SKM-1 treated with dmso at 0.1 percent for 144 hours (cell line): ENCODE measurements around the gene MSGN1.
"Not testable (repeated sequence)": the region's sequence is repeated elsewhere in the genome, so short reads cannot be mapped to it uniquely, and the experiment has no call there.

Experiments
- DNase-seq: peaks from one replicate; lab custom pipeline; 2025; ENCODE audit not compliant: unreplicated experiment; lab: John Stamatoyannopoulos, UW

The MSGN1 gene

DNA sequence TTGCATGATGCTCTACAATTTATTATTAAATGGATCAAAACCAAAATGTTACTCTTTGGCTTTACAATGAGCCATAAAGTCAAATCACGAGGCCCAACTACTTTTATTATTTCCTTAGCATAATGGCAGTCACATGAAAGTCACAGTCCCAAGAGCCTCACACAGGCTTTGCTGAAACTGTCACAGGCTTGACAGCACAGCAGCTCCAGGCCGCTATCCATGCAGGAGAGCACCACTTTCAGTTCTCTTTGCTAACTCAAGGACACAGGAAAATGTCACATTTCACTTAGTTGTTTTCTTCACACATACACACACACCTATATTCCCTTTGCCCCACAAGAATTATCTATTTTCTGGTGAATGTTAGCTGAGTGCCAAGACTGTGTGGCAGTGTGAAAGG is 11.1 kb upstream of the MSGN1 start:
- DNase-seq: no peak

DNA sequence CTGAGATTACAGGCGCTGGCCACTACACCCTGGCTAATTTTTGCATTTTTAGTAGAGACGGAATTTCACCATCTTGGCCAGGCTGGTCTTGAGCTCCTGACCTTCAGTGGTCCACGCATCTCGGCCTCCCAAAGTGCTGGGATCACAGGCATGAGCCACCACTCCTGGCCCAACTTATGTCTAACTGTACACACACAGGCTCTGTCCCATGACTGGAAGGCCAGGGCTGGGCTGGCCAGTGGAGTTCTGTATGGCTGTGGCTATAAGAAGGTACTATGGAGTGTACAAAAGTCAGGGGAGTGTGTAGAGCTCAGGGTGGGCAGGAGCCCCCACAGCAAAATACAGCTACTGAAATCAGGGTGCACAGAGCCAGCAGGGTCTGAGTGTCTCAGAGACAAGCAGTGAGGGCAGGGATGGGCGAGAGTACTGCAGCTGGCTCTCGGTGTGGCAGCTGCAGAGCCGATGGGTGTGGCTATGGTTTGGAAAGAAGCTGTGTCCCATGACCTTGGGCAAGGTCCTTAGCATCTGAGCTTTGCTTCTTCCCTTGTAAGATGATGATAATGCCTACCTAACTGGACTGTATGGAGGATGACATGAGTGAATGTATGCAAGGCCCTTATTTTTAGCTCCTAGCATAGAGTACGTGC is 10.4 kb upstream of the MSGN1 start:
- DNase-seq: no peak

DNA sequence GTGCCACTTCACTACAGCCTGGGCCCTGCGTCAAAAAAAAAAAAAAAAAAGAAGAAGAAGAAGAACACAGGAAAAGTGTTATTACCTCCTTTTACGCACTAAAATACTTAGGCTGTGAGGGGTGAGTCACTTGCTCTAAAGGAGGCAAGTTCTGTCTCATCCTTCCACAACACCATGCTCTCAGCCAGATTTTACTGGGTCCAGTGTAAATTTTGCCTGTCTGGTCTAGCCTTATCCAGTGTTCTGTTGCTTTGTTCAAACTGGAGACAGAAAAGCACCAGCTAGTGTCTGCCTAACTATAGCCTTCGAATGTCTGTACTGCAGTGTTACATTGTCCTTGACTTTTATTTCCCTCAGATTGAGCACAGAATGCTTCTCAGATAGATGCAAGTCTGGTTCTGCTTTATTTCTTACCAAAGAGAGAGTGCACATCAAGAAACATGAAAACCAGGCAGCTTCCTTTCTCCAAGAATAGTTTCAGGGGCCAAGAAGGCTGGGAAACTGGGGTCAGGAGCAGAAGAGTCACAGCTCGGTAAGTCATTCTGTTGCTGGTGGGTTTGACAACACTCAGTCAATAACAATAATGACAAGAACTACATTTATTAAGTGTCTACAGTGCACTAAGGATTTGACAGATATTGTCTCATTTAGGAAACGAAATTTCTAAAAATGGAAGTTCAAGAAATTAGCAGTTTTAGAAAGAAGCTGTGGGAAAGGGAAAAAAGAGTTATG is 3.1 kb upstream of the MSGN1 start:
- DNase-seq: no peak

DNA sequence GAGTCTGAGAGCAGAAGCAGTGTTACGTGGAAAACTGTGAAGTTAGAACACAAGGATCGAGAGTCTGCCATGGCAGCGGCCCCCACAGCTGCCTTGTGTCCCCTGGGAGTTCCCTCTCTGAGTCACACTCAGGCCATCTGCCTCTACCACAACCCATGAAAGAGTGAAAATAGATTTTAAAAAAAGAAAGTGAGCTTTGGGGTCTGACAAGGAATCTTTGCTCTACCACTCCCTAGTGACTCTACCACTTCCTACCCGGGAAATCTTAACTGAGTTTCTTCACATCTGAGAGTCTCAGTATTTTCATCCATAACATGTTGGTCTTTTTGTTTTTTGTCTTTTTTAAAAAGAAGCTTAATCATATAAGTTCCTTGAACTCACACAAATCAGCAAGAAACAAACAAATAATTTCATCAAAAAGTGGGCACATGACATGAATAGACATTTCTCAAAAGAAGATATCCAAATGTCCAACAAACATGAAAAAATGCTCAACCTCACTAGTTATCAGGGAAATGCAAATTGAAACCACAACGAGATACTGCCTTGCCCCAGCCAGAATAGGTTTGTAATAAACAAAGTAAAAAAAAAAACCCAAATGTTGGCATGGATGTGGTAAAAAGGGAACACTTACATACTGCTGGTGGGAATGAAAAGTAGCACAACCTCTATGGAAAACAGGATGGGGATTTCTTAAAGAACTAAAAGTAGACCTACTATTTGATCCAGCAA is 2.4 kb upstream of the MSGN1 start:
- no peak for DNase-seq

DNA sequence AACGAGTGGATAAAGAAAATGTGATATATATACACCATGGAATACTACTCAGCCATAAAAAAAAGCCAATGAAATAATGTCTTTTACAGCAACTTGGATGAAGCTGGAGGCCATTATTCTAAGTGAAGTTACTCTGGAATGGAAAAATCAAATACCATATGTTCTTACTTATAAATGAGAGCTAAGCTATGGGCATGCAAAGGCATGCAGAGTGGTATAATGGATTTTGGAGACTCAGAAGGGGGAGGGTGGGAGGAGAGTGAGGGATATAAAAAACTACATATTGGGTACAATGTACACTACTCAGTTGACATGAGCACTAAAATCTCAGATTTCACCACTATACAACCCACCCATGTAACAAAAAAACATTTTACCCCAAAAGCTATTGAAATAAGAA is 1.7 kb upstream of the MSGN1 start:
- DNase-seq: no peak

DNA sequence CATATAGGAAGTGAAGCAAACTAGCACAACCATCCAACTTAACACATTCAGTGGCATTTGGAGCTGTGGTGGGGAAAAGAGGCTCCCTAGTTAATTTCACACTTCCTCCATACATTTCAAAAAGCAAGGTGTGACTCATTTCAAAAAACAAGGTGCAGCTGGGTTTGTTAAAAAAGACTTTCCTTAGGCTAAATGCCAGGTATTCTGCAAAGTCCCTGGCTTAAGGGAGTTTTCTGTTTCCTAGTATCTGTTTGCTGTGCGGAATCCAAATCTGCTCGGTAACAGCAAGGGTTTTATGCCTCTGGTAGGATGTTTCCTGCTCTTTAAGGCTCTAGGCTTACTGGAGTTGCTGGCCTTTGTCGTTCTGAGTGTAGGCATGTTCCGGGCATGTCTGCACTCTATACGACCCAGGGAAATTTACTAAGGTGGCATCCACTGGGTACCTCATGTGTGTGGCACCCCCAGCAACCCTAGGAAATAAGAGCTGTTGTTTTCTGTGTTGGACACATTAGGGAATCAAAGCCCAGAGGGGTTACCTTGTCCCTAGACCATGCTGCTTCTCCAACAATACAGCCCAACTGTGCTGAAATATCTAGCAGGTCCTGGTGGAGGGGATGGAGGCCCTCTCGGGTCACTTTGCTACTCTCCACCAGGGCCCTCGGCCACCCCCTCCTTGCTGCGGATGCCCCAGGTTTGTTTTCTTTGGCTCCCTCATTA is 634 bp upstream of the MSGN1 start:
- DNase-seq: no peak

DNA sequence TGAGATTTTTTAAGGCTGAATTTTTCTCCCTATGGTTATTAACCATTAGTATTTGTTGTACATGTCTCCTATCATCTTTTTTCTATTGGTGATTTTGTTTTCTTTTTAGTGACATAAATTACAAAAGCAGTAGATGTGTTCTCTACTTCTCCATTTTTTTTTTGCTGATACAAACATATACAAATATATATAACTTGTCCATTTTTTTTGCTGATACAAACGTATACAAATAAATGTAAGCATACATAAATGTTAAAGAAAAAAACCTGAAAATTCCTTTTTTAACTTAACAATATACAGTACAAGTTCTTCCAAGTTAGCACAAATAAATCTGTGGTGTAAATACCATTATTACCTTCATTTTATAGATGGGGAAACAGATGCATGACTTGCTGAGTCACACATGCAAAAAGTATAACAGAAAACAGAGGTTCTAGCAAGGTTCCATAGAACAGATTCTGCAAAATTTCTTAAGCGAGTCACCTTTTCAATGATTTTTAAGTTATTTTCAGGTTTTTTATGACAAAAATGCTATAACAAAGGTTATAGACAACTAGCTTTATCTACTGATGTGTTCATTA is 2.1 kb downstream of the MSGN1 start:
- no peak for DNase-seq

DNA sequence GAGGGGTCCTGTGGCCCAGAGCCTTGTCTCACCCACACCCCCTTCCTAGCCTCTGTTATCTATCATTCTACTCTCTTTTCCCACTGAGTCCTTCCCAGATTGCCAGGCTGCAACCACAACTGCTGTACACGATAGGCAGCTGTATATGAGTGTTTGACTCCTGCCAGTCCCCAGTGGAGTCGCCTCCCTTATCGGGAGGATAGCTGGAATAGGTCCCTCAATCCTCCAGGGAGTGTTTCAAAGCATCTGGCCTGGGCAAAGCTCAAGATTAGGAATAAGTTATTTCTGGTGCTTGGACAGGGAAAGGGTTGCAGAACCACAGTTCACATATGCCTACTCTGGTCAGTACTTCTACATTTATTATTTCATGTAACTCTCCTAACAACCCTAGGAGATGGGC is 4.8 kb downstream of the MSGN1 start:
- no peak for DNase-seq

DNA sequence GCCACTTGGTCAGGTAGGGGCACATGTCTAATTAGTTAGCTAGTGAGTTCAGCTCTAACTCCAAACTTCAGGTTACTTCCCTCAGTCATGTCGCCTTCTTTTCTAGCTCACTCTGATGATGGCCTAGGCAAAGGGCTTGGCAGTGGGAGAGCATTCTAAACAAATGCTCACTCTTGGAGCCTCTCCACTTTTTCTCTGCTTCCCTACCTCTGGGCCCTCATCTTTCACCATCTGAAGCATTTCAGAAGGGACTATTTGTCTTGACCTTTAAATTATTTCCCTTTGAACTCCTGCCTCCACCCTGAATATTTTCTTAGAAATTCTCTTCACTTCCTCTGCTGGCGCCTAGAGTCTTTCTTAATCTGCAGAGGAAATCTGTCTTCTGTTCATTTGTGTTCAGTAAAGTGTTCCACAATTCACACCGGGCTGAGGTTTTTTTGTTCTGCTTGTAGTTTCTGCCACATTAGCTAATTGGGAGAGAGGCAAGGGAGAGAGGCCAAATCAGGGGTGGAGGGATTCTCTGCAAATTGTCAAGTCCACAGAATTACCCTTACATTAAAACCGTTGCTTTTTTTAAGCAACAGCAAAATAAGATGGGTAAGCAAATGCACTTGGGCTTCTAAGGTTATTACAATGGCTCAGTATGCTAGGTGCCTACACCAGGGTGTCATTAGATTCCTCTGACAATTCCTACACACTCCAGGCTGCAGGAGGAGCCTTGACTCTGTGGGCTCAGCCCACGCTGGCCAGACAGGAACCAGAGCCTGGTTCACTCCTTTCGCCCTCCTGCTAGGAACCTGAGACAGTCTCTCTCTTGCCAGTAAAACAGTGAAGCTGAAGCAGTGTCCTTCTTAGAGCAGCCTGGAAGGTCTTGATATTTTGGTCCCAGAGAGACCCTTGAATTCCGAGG is 5.5 kb downstream of the MSGN1 start:
- DNase-seq: no peak

DNA sequence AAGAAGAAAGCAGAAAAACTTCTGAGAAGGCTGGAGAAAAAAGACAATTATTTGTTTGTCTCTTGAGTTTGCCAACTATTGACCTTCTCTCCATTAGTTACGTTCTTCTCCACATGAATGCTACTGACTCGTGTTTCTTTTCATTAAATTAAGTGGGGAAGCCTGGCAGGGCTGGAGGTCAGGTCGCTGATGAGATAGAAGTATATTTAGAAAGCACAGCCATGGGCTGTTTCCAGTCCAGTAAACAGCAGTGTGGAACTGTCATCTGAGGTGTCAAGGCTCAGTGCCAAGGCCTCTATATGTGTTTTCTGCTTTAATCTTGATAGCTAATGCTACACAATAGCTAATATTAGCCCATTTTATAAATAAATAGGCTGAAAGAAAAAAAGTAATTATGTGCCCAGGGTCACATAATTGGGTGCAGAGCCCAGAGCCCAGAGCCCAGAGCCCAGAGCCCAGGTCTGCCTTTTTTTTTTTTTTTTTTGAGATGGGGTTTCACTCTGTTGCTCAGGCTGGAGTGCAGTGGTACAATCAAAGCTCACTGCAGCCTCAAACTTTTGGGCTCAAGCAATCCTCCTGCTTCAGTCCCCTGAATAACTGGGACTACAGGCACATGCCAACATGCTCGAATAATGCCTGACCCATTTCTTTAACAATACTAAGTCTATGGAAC is 6.3 kb downstream of the MSGN1 start:
- DNase-seq: no peak

DNA sequence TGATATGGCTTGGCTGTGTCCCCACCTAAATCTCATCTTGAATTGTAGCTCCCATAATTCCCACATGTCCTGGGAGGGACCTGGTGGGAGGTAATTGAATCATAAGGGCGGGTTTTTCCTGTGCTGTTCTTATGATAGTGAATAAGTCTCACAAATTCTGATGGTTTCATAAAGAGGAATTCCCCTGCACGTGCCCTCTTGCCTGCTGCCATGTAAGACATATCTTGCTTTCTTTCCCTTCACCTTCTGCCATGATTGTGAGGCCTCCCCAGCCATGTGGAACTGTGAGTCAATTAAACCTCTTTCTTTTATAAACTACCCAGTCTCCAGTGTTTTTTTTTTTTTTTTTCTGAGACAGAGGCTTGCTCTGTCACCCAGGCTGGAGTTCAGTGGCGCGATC is 7.4 kb downstream of the MSGN1 start:
- not testable (repeated sequence) for DNase-seq

DNA sequence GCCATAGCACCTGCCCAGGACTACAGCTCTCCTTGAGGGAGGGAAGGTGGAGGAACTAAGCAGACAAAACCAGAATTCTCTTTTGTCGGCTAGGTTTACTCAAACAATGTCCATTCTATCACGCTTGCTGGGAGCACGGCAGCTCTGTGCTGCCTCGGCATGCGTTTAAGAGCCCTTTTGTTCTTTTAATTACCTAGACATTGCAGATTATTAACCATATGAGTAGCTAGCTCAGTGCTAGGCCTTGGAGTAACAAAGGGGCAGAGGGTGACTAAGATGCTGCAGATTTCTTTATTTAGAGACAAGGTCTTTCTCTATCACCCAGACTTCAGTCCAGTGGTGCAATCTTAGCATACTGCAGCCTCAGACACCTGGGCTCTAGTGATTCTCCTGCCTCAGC is 11.1 kb downstream of the MSGN1 start:
- no peak for DNase-seq

DNA sequence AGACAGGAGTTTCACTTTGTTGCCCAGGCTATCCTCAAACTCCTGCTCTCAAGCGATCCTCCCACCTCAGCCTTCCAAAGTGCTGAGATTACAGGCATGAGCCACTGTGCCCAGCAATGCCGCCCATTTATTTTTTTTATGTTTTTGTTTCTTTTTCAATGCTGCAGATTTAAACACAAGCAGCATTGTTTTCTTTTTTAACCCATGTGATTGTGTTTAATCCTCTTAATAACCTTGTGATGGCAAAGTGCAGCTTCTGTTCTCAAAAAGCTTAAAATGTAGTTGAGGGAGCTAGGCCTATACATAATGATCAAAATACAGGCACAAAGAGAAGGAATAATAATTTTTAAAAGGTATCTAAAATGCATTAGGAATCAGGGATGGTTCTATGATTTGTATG is 11.5 kb downstream of the MSGN1 start:
- no peak for DNase-seq

DNA sequence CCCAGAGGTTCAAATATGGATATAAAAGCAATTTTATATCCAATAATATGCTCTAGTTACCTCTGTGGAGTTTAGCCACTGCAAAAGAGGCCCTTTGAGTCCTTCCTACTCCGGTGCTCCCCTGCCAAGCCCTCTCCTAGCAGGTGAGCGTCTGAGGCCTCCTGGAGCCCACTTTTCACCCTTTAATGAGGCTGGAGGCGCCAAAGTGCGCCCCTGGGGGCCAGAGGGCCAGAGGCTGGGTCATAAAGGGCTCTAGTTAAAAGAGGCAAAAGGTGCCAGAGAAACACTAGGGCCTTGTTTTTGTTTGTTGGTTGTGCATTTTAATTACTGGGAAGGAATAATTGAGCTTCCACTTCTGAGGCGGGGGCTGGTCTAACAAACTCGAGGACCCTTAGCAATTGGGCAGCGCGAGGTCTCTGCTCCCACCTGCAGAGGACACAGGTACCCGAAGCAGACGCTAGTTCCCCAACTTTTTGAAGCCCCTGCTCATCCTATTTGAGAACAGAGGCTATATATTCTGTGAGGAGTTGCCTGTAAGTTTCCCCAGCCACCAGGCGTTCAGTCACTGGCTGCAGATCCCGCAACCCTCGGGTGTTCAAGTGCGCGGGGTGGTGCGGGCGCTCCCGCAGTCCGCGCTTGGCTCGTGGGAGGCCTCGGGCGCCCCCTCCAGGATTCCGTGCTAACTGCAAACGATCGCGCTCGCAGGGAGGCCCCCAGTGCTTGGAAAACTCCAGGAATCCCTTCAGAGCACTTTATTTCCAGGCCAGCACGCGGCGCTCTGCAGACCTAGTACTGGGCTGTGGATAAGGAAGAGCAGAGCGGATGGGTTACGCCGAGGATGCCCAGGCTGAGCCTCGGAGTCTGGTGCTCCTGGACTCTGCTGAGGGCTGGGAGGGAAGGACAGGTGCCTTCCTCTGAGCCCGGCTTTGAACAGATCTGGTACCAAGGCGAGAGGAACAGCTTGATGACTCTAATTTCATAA is 14.1 kb downstream of the MSGN1 start:
- DNase-seq: peak; percentile 22

DNA sequence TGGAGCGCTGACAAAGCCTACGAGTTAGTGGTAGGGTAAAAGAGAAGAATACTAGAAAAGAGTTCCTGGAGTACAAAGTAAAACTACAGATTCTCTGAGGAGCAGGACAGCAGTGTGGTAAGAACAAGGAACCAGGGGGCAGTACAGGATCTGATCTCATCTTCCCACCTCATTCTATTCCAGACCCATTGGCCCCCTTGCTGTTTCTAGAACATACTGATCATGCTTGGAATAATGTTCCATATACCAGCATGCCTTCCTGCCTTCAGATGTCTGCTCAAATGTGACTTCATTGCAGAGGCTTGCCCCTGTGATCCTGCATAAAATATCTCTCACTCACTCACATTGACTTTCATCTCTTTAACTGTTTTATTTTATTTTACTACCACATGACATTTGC is 19.3 kb downstream of the MSGN1 start:
- DNase-seq: no peak

DNA sequence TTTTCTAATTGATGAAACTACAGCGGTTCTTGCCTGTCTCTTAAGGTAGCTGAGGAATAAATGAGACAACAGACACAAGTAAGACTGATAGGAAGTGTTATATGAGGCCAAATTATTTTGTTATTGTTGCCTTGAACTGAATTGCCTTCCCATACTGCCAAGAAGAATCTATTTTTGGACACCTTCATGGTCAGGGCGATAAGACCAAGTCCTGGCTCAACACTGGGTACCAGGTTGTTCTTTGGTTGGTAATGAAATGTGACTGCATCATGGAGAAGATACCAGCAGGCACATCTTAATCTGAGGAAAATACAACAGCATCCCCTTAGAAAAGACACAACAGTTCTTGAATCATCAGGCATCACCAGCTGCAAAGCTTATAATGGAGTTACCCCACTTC is 23.7 kb downstream of the MSGN1 start:
- DNase-seq: no peak

DNA sequence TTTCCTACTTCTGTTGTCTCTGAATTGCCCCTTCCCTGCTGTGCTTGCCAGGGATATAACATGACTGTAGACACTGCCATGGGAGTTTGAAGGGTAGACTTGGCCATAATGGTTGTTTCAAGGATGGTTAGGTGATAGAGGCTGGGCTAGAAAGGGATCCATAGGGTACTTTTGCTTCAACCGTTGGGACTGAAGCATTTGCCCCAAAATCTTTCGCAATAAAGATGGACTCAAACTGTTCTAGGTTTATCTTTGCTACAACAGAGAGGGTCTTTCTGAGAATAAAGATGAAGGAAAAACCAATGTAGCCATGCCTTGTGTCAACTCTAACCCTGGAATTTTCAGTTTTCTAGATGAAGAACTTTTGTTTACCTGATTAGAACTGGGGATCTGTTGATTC is 27.2 kb downstream of the MSGN1 start:
- no peak for DNase-seq

DNA sequence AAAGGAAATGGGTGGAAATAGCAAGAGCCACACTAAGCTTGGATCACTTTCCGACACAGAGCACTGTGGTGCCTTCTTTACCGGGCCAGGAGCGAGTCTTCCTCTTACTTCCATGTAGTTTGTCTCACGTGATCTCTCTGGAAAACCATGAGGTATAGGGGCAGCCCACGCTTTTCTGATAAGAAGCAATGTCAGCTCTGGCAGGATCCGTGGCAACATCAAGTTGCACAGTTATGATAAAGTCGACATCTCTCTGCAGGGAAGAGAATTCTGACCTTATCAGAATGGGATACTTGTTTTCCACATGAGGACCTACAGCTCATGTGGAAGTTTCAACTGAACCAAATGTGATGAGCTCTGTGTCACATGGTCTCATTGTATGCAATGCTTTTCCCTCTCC is 29.5 kb downstream of the MSGN1 start:
- no peak for DNase-seq

DNA sequence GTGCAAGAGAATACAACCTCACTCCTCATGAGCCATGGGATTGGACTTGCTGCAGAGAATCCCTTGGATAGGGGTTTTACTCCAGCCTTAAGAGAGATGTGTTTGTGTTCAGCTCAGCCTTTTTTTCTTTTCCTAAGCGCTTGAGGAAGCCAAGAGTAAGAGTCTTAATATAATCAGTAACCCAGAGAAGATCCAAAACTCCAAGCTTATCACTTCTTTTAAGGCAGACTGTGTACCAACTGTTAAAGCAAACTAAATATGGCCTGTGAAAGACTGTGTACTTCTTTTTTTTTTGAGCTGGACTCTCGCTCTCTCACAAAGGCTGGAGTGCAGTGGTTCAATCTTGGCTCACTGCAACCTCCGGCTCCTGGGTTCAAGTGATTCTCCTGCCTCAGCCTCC is 30.4 kb downstream of the MSGN1 start:
- DNase-seq: no peak
